HG02885 (cell line): ENCODE measurements around the gene OTOP3.
"Not testable (repeated sequence)": the region's sequence is repeated elsewhere in the genome, so short reads cannot be mapped to it uniquely, and the experiment has no call there.

Source experiments
- ATAC-seq: cut with Tn5 transposase; IDR thresholded peaks from one replicate; pipeline ENCODE4 v1.9.1; 2021; ENCODE audit warnings: mild to moderate bottlenecking; ENCODE audit not compliant: unreplicated experiment, poor library complexity

Gene OTOP3, protein sequence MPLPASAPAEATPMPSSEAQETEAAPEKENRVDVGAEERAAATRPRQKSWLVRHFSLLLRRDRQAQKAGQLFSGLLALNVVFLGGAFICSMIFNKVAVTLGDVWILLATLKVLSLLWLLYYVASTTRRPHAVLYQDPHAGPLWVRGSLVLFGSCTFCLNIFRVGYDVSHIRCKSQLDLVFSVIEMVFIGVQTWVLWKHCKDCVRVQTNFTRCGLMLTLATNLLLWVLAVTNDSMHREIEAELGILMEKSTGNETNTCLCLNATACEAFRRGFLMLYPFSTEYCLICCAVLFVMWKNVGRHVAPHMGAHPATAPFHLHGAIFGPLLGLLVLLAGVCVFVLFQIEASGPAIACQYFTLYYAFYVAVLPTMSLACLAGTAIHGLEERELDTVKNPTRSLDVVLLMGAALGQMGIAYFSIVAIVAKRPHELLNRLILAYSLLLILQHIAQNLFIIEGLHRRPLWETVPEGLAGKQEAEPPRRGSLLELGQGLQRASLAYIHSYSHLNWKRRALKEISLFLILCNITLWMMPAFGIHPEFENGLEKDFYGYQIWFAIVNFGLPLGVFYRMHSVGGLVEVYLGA

DNA sequence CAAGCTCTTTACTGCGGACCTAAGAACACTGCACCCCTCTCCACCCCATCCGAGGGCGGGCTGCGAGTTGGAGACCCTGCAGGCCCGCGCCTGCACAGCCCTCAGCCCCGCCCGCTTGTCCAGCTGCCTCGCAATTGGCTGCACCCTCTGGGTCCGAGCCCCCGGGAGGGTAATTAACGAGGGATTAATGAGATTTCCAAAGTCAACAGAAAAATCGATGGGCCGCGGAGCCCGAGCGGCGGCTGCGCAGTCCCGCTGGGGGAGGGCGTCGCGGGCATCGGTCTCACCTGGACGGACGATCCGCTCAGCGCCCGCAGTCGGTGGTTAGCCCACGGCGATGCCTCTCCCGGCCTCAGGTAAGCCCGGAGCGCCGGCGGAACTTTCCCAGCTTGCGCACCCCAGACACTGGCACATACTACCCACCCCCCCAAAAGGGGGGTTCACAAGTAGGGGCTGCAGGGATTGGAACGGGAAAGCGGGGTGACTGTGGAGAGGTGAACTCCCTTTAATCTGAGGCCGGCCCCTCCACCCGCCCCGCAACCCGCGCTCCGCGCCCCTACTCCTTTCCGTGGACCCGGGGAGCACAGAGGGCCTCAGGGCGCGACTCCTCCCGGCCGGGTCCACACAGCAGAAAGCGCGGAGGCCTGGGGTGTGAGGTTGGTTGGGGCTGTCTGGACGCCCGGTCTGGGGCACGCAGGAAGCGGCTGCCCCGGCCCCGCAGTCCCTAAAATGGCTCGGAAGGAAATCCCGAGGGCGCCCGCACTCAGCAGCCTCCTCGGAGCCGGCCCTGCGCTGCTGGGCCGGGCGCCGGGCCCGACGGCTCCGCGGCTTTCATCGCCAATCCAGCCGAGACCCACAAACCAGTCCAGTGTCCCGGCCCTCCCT lies at the start of gene OTOP3:
Gene OTOP3, plus strand, starts transcription at position 314 of the 885 bp plus-strand sequence. Its CDS starts 24 bp downstream, at position 338.
- ATAC-seq: no peak

GRCh38 chr17:74888469-74888868 lies 47.2 kb upstream of the OTOP3 start:
- ATAC-seq: no peak

DNA sequence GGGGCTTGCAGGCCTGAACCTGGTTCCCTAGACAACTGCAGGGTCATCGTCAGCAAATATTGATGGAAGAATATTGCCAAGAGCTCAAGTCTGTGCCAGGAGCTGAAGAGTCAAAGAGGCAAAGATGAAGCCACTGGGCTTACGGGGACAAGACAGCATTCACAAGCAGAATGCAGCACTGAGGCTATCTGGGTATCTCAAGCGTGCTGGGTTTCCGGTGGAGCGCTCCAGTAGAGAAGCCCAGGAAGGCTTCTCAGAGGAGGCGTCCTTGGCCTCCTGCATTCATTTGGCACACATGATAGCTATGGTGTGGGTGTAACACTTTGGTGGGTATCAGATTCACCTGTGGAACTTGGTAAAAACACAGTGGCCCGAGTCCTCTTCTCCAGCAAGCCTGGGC lies 45.1 kb upstream of the OTOP3 start:
- ATAC-seq: no peak

DNA sequence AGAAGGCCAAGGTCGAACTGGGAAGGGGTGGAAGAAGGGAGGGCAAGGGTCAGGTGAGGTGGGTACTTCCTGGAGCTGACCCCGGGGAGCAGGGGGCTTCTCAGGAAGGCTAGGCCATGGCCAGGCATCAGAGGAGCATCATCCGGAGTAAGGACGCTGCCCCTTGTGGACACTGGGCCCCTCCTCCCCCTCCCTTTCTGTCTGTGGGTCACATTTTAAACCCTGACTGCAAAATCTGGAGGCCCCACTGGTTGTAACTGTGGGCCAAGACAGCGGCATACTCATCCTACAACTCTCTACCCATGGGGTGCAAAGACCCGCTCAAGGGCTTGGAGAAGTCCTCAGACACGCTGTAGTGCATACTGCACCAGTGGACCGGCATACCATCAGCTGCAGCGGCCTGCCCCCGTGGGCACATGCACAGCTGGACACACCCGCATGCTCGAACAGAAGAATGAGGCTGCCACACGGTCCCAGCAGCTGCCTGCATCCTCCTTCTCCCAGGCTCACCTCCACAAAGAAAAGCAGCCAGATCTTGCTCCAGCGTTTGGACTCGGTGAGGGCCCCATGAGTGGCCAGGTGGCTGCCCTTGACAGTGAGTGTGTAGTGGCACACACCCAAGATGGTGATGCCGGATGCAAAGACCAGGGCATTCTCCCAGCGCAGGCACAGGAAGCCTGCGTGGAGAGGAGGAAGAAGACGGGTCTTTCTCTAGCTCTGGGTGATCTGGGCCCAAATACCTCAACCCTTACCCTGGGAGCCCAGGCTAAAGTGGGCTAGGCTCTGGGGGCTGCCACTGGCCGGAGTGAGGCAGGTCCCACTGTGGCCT lies 43.5 kb upstream of the OTOP3 start:
- ATAC-seq: no peak

- no peak for ATAC-seq
Measured at GRCh38 chr17:74892974-74893911, 42.5 kb upstream of the OTOP3 start, which contains the start of gene FADS6. Gene FADS6, minus strand, starts transcription at chr17:74893633. Its CDS starts 38 bp downstream, at chr17:74893595.

GRCh38 chr17:74893936-74894671 lies 41.6 kb upstream of the OTOP3 start:
- ATAC-seq: no peak

GRCh38 chr17:74898376-74898946 lies 37.2 kb upstream of the OTOP3 start:
- ATAC-seq: no peak

DNA sequence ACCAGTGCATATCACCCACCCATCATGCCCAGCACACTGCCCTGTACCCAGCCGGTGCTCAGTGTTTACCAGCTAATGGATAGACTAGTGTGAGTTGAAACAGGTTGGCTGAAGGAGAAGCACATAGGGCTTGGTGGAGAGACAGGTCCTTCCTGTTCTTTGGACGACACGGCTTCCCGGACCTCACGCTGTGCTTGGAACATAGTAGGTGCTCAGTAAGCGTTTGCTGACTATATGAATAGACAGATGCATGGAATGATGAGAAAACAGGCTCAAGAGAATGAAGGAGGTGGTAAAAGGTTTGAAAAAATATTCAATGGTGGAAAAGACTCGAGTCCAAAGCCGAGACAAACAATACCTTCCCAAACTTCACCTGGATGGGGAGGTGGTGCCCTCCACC lies 35.5 kb upstream of the OTOP3 start:
- ATAC-seq: no peak

GRCh38 chr17:74901353-74902135 lies 34.2 kb upstream of the OTOP3 start:
- ATAC-seq: no peak

DNA sequence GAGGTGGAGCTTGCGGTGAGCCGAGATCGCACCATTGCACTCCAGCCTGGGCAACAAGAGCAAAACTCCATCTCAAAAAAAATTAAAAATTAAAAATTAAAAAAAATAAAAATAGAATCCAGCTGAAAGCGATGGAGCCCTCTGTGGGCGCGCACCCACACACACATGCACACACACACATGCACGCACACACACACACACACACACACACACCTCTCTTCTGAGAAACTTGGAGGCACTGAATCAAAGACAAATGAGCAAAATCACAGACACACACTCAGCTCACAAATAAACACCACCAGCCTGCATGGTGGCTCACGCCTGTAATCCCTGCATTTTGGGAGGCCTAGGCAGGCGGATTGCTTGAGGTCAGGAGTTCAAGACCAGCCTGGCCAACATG lies 32.7 kb upstream of the OTOP3 start:
- no peak for ATAC-seq

- no peak for ATAC-seq
Measured at GRCh38 chr17:74903671-74904070, 32.0 kb upstream of the OTOP3 start.

GRCh38 chr17:74904687-74905409 lies 30.9 kb upstream of the OTOP3 start:
- no peak for ATAC-seq

DNA sequence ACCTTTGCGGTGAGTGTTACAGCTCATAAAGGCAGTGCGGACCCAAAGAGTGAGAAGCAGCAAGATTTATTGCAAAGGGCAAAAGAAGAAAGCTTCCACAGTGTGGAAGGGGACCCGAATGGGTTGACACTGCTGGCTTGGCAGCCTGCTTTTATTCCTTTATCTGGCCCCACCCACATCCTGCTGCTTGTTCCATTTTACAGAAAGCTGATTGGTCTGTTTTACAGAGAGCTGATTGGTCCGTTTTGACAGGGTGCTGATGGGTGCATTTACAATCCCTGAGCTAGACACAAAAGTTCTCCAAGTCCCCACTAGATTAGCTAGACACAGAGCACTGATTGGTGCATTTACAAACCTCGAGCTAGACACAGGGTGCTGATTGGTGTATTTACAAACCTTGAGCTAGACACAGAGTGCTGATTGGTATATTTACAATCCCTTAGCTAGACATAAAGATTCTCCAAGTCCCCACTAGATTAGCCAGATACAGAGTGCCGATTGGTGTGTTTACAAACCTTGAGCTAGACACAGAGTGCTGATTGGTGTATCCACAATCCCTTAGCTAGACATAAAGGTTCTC lies 29.4 kb upstream of the OTOP3 start:
- not testable (repeated sequence) for ATAC-seq

DNA sequence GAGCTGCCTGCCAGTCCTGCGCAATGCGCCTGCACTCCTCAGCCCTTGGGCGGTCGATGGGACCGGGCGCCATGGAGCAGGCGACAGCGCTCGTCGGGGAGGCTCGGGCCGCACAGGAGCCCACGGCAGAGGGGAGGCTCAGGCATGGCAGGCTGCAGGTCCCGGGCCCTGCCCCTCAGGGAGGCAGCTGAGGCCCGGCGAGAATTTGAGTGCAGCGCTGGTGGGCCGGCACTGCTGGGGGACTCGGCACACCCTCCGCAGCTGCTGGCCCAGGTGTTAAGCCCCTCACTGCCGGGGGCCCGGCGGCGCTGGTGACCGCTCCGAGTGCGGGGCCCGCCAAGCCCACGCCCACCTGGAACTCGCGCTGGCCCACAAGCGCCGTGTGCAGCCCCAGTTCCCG lies 28.7 kb upstream of the OTOP3 start:
- no peak for ATAC-seq

DNA sequence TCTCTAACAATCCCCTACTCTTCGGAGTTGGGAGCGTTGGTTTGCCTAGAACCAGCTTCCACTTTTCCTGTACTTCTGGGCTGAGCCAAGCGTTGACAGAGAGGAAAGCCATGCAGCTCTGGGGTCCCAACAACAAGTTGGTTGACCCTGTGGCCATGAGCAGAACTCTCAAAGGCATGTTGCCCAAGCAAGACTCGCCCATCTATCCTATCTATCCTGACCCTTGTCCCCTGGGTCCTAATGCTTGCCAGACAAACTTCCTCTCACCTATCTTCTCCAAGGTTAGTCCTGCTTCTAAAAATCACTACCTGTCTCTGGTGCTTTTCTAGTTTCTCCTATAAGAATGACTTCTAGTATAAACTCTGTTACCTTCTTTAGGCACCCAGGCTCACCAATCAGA lies 26.6 kb upstream of the OTOP3 start:
- ATAC-seq: not testable (repeated sequence)

GRCh38 chr17:74911423-74911822 lies 24.3 kb upstream of the OTOP3 start:
- ATAC-seq: not testable (repeated sequence)
